Activated CD4-positive, alpha-beta T cell treated with anti-CD3 and anti-CD28 coated beads, Interleukin-2, Interleukin-6, amounts not matched to agents 100 ng/mL and 50 ng/mL, durations not matched to agents 16 hours and 8 hours (primary cell): ENCODE data around the gene FUT2.

ENCODE experiments used
- DNase-seq: peaks from one replicate; pipeline ENCODE4 v3.0.0-alpha.2; 2020

FUT2 gene

GRCh38 chr19:48734625-48735024 lies 38.9 kb downstream of the FUT2 start:
- no peak for DNase-seq

- DNase-seq, result no peak
These were observed 39.4 kb downstream of the FUT2 start for GRCh38 chr19:48735031-48735615.

- DNase-seq, result no peak
These were observed 41.7 kb downstream of the FUT2 start for GRCh38 chr19:48737360-48737998.

GRCh38 chr19:48738557-48739403 lies 43.0 kb downstream of the FUT2 start:
- DNase-seq, result peak; percentile 97

- DNase-seq, result no peak
These were observed 43.8 kb downstream of the FUT2 start for GRCh38 chr19:48739404-48740163.

- DNase-seq, result no peak
These were observed 44.6 kb downstream of the FUT2 start, which contains the start of gene RASIP1 for GRCh38 chr19:48740164-48740972. Gene RASIP1 (minus strand): TSS chr19:48740610. CDS start chr19:48740282, 328 bp downstream.

GRCh38 chr19:48741129-48741999 lies 45.6 kb downstream of the FUT2 start:
- peak; percentile 58 for DNase-seq

- no peak for DNase-seq
These were observed 46.3 kb downstream of the FUT2 start for GRCh38 chr19:48742096-48742495.

GRCh38 chr19:48745208-48745995 lies 49.6 kb downstream of the FUT2 start:
- DNase-seq, result peak; percentile 83

GRCh38 chr19:48746110-48746509 lies 50.3 kb downstream of the FUT2 start:
- no peak for DNase-seq

- peak; percentile 82 for DNase-seq
These were observed 51.2 kb downstream of the FUT2 start, which contains the start of gene IZUMO1 for GRCh38 chr19:48746738-48747575. Gene IZUMO1 (minus strand): TSS chr19:48746909. CDS start chr19:48745859, 1,050 bp downstream.

GRCh38 chr19:48749571-48750198 lies 53.9 kb downstream of the FUT2 start:
- no peak for DNase-seq

- no peak for DNase-seq
These were observed 54.6 kb downstream of the FUT2 start for GRCh38 chr19:48750351-48750750.

- DNase-seq, result no peak
These were observed 55.2 kb downstream of the FUT2 start for GRCh38 chr19:48750771-48751504.

- no peak for DNase-seq
These were observed 56.2 kb downstream of the FUT2 start for GRCh38 chr19:48751845-48752495.

GRCh38 chr19:48752496-48753365 lies 57.0 kb downstream of the FUT2 start, which contains the start of gene FUT1:
Gene FUT1 (minus strand): TSS chr19:48752641. CDS start chr19:48751281, 1,360 bp downstream.
- DNase-seq, result peak; percentile 24
